ENCODE data around the gene RGS10. TPM values are rescaled to one million over a fixed set of nuclear protein-coding genes. Genes with fewer than 3 reads are reported as not detected.

Gene RGS10
- total RNA-seq, 4 donors from 2014 or later = 15.8 to 64.9 (median 30.9) TPM

GRCh38 chr10:119504651-119505050 lies 37.9 kb downstream of the RGS10 start:
- TF ChIP-seq CTCF (IDR thresholded peaks at IDR 0.05; ENCODE audit: low read depth) = no peak

GRCh38 chr10:119503821-119504220 lies 38.7 kb downstream of the RGS10 start:
- no peak for TF ChIP-seq CTCF (IDR thresholded peaks at IDR 0.05; ENCODE audit: low read depth)

DNA sequence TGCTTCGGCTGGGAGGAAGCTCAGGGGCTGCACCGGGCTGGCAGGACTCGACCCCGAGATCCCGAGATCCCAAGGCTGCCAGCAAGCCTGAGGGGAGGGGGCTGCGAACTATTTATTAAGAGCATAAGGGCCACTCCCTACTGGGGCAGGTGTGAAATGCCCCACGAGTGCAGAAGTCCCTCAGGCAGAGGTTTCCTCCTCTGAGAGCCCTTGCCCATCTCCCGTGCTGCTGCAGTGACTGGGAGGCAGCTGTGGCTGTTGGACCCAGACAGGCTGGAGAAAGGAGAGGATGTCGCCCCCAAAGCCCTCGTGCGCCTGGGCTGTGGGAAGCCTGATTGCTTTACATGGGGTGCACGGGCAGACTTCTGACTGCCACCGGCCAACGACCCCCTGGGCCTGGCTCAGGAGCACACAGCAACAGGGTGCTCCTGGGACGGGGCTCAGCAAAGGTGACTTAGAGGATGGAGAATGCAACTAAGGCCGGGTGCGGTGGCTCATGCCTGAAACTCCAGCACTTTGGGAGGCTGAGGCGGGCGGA lies 39.8 kb downstream of the RGS10 start:
- TF ChIP-seq CTCF (IDR thresholded peaks at IDR 0.05; ENCODE audit: low read depth) = no peak

DNA sequence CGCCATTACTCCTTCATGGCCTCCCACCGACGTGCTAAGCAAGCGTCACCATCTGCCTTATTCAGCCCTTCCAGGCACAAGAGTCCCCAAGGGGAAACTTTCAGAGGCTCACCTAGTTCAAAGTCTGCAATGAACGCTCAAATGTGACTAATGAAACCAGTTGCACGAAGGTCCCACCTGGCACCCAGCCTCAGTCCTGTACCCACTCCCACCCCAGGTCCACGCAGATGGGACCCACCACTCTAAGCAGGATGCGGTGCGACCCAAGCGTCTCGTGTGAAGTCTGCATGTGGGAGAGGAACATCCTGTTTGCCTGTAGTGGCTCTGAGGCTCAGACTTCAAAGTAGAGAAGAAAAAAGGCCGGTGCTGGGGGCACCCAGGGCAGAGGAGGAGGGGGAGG lies 40.3 kb downstream of the RGS10 start:
- TF ChIP-seq CTCF (IDR thresholded peaks at IDR 0.05; ENCODE audit: low read depth) = no peak

DNA sequence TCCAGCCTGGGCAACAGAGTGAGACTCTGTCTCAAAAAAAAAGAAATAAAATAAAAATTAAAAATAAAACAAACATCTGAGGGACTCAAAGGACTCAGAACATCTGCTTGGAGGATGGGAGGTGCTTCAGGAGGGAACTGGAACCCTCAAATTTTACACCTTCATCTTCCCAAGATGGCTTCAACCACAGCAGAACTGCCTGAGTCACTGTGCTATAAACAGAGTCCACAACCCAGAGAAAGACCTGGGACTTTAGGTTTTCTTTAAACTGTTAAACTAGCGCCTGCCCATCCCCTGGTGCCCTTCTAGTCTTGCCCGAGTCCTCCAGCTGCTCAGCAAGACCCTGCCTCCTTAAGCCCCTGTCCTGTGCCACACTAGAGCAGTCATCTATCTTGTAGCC lies 40.8 kb downstream of the RGS10 start:
- no peak for TF ChIP-seq CTCF (IDR thresholded peaks at IDR 0.05; ENCODE audit: low read depth)

DNA sequence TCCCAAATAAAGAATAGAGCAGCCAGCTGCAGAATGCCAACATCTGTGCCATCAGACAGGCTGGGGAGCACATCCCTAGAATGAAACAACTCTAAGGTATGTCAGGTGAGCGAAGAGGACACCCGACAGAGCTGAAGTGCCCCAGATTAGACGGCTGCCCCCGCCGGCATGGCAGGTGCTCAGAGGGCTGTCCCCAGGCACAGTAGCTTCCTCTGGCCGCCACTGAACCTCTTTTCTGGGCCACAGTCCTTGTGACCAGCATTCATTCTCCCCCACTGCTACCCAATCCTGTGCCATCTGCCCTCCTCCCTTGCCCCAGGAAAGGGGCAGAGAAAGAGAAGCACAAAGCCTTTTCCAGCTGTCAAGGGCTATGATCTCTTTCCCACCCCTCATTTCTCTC lies 41.7 kb downstream of the RGS10 start:
- TF ChIP-seq CTCF (IDR thresholded peaks at IDR 0.05; ENCODE audit: low read depth) = no peak

DNA sequence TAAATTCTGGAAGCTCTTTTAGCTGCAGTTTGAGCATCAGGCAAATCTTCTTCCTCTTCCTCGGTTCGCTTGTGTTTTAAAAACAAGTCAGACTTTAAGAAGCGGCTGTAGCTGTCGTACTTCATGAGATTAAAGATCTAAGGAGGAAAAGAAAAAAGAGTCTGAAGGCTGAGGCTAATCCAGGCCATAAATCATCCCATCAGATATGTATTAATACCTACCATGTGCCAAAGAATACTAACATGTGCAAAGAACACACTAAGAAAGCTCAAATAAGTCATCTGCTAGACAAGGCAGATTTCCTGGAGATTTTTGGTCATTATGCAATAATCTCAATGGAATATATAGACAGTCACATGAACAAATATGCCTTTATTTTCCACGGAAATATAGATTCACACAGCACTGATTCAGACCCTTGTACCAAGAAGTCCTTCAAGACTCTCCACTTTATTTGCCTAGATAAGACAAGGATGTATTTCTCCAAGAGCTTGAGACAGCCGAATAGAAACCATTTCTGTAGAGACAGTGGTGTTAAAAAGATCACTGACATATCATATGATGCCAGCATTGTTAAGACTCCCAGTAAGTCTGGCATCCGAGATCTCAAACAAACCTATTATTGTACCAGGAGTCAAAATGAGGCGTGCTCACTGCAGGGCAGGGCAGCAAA lies 42.3 kb downstream of the RGS10 start:
- no peak for TF ChIP-seq CTCF (IDR thresholded peaks at IDR 0.05; ENCODE audit: low read depth)

Measured in subcutaneous adipose tissue (tissue), 4 donors.